Measurements from ENCODE around the gene ATR. TPM values are rescaled to one million over a fixed set of nuclear protein-coding genes. Genes with fewer than 3 reads are reported as not detected.

The ATR gene
- total RNA-seq, 2 donors from 2014 or later = 18.2 to 18.8 TPM

- DNase-seq (no peak), ATAC-seq (no peak)
- Histone ChIP-seq H3K9me3 (no peaks in the 10 kb centered on the region), H3K27me3 (no peaks in the 10 kb centered on the region), H3K27ac (no peak overlapping the region), H3K4me1 (no peaks in the 10 kb centered on the region), H3K36me3 (replicated peaks in 1 of 2; ENCODE audit: insufficient read depth in 1 of 2, low read depth in 2 of 2) (no peaks in the 10 kb centered on the region), H3K4me3 (no peak overlapping the region)
- intact Hi-C loops (cut with DNase I) = no loop called here
- TF ChIP-seq, protein P1, sequence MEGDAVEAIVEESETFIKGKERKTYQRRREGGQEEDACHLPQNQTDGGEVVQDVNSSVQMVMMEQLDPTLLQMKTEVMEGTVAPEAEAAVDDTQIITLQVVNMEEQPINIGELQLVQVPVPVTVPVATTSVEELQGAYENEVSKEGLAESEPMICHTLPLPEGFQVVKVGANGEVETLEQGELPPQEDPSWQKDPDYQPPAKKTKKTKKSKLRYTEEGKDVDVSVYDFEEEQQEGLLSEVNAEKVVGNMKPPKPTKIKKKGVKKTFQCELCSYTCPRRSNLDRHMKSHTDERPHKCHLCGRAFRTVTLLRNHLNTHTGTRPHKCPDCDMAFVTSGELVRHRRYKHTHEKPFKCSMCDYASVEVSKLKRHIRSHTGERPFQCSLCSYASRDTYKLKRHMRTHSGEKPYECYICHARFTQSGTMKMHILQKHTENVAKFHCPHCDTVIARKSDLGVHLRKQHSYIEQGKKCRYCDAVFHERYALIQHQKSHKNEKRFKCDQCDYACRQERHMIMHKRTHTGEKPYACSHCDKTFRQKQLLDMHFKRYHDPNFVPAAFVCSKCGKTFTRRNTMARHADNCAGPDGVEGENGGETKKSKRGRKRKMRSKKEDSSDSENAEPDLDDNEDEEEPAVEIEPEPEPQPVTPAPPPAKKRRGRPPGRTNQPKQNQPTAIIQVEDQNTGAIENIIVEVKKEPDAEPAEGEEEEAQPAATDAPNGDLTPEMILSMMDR (IDR thresholded peaks at IDR 0.05) = no peak
- no peak for TF ChIP-seq POLR2A (IDR thresholded peaks at IDR 0.05)
- 88 to 91% methylated on average over 3 of the region's 3 CpGs for WGBS, 2 donors
These were observed 110.8 kb downstream of the ATR start for GRCh38 chr3:142467768-142468167.

DNA sequence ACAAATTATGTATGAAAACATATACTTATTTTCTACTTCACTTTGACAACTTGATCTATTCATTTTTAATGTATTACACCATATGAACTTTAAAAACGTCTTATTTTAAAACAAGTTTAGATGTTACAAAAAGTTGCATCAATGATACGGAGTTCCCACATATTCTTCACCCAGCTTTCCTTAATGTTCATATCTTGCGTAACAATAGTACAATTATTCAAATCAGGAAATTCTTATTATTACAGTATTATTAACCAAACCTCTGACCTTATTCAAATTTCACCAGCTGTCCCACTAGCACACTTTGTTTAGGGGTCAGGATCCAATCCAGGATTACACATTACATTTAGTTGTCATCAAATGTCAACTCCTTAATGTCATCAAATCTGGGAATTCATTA is 117.8 kb downstream of the ATR start:
- no peaks in the 10 kb centered on the region for H3K9me3 ChIP-seq
- H3K27ac ChIP-seq = no peak overlapping the region
- 80 to 82% methylated on average over 3 of the region's 3 CpGs for WGBS, 2 donors
- ATAC-seq (no peak), DNase-seq (no peak)
- H3K36me3 ChIP-seq (replicated peaks in 1 of 2; ENCODE audit: insufficient read depth in 1 of 2, low read depth in 2 of 2) = peaks cover 0 to 6% of the 10 kb centered on the region in 2 donors
- no peak overlapping the region for H3K4me3 ChIP-seq
- intact Hi-C loops (cut with DNase I) = no loop called here
- no peak for TF ChIP-seq POLR2A (IDR thresholded peaks at IDR 0.05)
- TF ChIP-seq, protein P1 (IDR thresholded peaks at IDR 0.05) = no peak
- H3K4me1 ChIP-seq = no peaks in the 10 kb centered on the region
- H3K27me3 ChIP-seq = no peaks in the 10 kb centered on the region

DNA sequence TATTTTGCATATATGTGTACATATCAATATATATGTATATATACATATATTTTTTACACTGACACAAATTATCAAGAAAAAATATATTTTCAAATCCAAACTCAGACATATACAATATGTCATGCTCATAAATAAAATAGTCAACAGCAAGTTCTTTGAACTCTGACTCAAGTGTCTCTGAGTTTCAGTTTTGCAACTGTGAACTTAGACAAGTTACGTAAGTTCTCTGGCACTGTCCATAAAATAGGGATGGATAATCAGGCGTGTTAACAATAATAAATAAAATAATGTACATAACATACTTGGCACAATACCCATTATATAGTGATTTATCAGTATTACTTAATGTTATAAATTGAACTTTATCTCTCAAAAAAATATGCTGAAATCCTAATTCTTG is 118.6 kb downstream of the ATR start:
- H3K36me3 ChIP-seq (replicated peaks in 1 of 2; ENCODE audit: insufficient read depth in 1 of 2, low read depth in 2 of 2) = peaks cover 0 to 6% of the 10 kb centered on the region in 2 donors
- no peaks in the 10 kb centered on the region for H3K27me3 ChIP-seq
- TF ChIP-seq POLR2A (IDR thresholded peaks at IDR 0.05) = no peak
- TF ChIP-seq, protein P1 (IDR thresholded peaks at IDR 0.05) = no peak
- DNase-seq (no peak), ATAC-seq (no peak)
- H3K27ac ChIP-seq = no peak overlapping the region
- 87 to 88% methylated on average over 2 of the region's 2 CpGs for WGBS, 2 donors
- no peaks in the 10 kb centered on the region for H3K9me3 ChIP-seq
- no peak overlapping the region for H3K4me3 ChIP-seq
- no peaks in the 10 kb centered on the region for H3K4me1 ChIP-seq
- intact Hi-C loops (cut with DNase I) = no loop called here

GRCh38 chr3:142459096-142459495 is 119.4 kb downstream of the ATR start:
- intact Hi-C loops (cut with DNase I) = no loop called here
- TF ChIP-seq POLR2A (IDR thresholded peaks at IDR 0.05) = no peak
- TF ChIP-seq, protein P1 (IDR thresholded peaks at IDR 0.05) = no peak
- no peaks in the 10 kb centered on the region for H3K27me3 ChIP-seq
- H3K27ac ChIP-seq = no peak overlapping the region
- peaks cover 0 to 6% of the 10 kb centered on the region in 2 donors for H3K36me3 ChIP-seq (replicated peaks in 1 of 2; ENCODE audit: insufficient read depth in 1 of 2, low read depth in 2 of 2)
- H3K4me3 ChIP-seq = no peak overlapping the region
- no peak for DNase-seq
- no peaks in the 10 kb centered on the region for H3K9me3 ChIP-seq
- no peak for ATAC-seq
- 85 to 86% methylated on average over 3 of the region's 3 CpGs for WGBS, 2 donors
- no peaks in the 10 kb centered on the region for H3K4me1 ChIP-seq

DNA sequence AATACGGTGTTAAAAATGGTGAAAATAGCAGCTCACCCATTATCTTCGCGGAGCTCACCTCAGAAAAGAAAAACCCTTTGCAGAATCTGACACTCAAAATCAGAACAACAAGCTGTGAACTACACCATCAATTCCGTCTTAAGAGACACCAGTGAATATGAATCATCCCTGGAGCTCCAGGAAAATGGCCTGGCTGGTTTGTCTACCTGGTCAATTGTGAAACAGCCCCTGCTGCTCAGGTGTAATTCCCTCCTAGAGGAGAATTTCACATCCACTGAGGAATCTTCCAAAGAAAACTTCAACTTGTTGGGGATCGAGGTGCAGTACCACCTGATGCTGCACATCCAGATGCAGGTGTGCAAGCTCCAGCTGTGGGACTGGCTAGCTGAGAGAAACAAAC is 127.7 kb downstream of the ATR start:
- ATAC-seq (no peak), DNase-seq (no peak)
- H3K36me3 ChIP-seq (replicated peaks in 1 of 2; ENCODE audit: insufficient read depth in 1 of 2, low read depth in 2 of 2) = peaks cover 0 to 5% of the 10 kb centered on the region in 2 donors
- WGBS, 2 donors = 89 to 94% methylated on average over 5 of the region's 5 CpGs
- no peaks in the 10 kb centered on the region for H3K27me3 ChIP-seq
- TF ChIP-seq POLR2A (IDR thresholded peaks at IDR 0.05) = no peak
- TF ChIP-seq, protein P1 (IDR thresholded peaks at IDR 0.05) = no peak
- peaks cover 9% of the 10 kb centered on the region for H3K4me1 ChIP-seq
- H3K9me3 ChIP-seq = no peaks in the 10 kb centered on the region
- no peak overlapping the region for H3K27ac ChIP-seq
- intact Hi-C loops (cut with DNase I) = no loop called here
- H3K4me3 ChIP-seq = no peak overlapping the region

All from body of pancreas (tissue), 4 donors.